Epithelial cell of esophagus (primary cell): ENCODE results near the gene NRXN2.

Source experiments
- DNase-seq: peaks from one replicate; pipeline ENCODE4 v3.0.0; 2010; ENCODE audit warnings: low read depth
- H3K4me3 ChIP-seq: 2 replicates; pipeline ENCODE4 v1.5.1; 2011; ENCODE audit warnings: mild to moderate bottlenecking, low read length, control low read depth
- TF ChIP-seq, protein P1 (sequence below): IDR thresholded peaks from 2 replicates; pipeline ENCODE4 v1.5.1; 2011; ENCODE audit warnings: low read depth, mild to moderate bottlenecking, low read length, control low read depth, inconsistent platforms; ENCODE audit not compliant: insufficient read depth; ENCODE audit errors: missing control alignments

Gene NRXN2

DNA sequence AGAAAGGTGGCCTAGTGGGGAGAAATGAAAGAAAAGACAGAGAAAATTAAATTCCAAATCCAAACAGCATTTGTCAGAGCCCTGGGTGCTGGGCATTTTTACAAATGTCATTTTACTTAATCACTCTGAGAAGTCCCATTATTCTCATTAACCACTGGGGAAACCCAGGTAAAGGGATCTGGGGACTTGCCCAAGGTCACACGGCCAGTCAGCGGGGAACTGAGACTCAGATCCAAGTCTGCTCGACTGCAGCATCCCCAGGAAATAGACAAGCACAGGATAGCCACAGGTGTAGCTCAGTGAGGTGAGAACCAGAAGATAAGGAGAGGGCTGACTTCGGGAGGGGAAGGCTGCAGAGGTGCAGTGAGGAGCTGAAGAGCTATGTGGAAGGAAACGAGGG, 7.9 kb downstream of the NRXN2 start:
- TF ChIP-seq, protein P1, sequence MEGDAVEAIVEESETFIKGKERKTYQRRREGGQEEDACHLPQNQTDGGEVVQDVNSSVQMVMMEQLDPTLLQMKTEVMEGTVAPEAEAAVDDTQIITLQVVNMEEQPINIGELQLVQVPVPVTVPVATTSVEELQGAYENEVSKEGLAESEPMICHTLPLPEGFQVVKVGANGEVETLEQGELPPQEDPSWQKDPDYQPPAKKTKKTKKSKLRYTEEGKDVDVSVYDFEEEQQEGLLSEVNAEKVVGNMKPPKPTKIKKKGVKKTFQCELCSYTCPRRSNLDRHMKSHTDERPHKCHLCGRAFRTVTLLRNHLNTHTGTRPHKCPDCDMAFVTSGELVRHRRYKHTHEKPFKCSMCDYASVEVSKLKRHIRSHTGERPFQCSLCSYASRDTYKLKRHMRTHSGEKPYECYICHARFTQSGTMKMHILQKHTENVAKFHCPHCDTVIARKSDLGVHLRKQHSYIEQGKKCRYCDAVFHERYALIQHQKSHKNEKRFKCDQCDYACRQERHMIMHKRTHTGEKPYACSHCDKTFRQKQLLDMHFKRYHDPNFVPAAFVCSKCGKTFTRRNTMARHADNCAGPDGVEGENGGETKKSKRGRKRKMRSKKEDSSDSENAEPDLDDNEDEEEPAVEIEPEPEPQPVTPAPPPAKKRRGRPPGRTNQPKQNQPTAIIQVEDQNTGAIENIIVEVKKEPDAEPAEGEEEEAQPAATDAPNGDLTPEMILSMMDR = no peak
- DNase-seq = no peak
- no peak overlapping the region for H3K4me3 ChIP-seq

DNA sequence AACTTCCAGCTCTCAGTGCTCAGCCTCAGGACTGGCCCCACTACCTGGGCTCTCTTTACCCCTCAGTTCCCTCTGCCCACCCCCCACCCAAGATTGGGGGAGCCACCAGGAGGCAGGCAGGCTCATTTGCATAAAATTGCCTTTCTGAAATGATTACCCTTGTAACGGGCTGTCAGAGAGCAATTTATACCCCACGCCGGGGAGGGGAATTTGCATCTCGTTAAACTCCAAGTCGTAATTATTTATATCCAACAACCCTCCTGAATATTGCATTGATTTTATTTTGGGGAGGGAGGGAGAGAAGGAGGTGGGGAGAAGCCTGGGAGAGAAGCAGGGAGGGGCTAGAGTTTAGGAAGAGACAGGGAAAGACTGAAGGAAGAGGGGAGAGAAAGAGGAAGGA, 8.3 kb downstream of the NRXN2 start:
- DNase-seq = no peak
- H3K4me3 ChIP-seq = no peak overlapping the region
- TF ChIP-seq, protein P1 = no peak

DNA sequence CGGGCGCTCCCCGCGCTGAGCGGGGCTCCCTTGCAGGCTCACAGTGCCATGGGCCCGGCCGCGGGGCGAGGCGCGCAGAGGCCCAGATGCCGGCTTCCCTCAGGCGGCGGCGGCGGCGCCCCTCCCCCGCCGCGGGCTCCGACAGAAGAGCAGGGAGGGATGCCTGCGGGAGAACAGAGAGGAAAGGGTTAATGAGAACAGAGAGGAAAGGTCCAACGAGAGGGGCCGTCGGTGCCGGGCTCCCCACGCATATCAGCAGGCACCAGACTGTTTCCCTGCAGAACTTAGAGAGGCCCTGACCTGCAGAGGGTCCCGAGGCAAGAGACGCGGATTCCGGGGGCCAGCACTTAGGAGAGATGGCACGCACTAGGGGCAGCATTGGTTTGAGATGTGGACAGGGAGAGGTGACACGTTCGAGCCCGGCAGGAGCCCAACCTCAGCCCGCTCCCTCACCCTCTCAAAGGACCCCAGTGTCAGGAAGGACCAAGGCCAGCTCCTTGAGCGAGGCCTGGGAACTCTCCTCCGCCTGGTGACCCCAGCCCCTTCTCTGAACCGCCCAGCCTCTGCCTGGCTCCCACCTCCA, 9.1 kb downstream of the NRXN2 start:
- DNase-seq = no peak
- H3K4me3 ChIP-seq = no peak overlapping the region
- TF ChIP-seq, protein P1 = no peak

DNA sequence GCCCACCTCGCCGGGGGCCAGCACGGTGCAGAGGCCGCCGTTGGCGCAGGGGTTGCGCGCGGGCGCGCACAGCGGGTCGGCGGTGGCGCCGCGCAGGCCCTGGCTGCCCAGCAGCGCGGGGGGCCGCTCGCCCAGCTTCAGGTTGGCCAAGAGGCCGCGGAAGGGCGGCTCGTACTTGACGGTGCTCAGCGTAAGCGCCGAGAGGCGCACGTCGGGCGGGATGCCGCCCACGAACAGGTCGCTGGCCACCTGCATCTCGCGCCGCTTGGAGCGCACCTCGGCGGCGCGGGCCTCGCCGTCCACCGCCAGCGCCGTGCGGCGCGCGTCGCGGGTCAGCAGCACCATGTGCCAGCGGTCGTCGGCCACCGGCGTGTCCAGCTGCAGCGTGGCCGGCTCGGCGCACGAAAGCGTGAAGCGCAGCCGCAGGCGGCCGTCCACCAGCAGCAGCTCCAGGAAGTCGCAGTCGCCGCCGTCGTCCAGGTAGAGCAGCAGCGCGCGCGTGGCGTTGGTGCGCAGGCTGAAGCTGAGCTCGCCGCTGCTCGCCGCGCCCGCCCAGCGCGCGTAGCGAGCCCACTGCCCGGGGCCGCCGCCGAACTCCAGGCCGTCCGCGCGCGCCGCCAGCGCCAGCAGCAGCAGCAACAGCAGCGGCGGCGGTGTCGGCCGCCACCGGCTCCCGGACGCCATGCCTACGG, 9.8 kb downstream of the NRXN2 start:
- DNase-seq = peak; percentile 77
- H3K4me3 ChIP-seq = no peak overlapping the region
- TF ChIP-seq, protein P1 = no peak

DNA sequence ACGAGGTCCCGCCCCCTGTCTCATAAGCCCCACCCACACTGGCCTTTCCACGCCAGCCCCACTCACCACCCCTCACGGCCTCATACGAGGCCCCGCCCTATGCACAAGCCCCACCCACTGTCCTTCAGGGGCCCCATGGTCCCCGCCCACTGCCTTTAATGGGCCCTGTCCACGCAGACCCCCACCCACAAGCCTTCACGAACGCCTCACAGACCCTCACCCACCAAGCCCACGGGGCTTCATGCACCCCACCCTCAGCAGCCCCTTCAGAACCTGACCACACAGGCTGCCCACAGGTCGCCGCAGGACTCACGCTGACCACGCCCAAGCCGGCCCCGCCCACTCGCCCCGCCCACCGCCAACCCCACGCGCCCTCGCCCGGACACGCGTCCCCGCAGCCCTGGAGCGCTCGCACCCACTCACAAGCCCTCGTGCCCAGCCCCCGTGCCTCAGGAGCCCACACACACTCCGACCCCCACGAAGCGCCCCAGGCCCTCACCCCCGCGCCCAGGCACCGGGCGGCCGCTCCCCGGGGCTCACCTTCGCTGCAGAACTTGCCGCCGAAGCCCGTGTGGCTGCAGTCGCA, 10.5 kb downstream of the NRXN2 start:
- H3K4me3 ChIP-seq = no peak overlapping the region
- TF ChIP-seq, protein P1 = no peak
- DNase-seq = no peak

DNA sequence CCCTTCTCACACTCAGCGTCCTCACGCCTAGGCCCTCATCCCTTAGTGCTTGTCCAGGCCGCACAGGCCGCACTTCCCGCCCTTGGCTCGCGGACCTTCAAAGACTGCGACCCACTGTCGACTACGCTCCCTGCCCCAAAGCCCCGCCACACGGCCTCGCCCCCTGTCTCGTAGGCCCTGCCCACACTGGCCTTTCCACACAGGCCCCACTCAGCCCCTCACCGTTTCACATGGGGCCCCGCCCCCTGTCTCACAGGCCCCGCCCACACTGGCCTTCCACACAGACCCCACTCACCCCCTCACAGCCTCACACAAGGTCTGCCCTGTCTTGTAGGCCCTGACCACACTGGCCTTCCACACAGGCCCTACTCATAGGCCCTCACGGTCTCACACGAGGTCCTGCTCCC, 11.0 kb downstream of the NRXN2 start:
- DNase-seq = no peak
- TF ChIP-seq, protein P1 = no peak
- no peak overlapping the region for H3K4me3 ChIP-seq
